Mucosa of rectum (tissue), 2 donors: Measurements from ENCODE around the gene FLYWCH2.
"Not testable (repeated sequence)": the region's sequence is repeated elsewhere in the genome, so short reads cannot be mapped to it uniquely, and the experiment has no call there.

Experiments
- H3K27ac ChIP-seq, 2 donors: one replicate each; pipeline ENCODE4 v1.7.0; 2013; ENCODE audit warnings: inconsistent platforms in 2 of 2, low read depth in 2 of 2, low read length in 2 of 2
- H3K27me3 ChIP-seq, 2 donors: one replicate each; pipeline ENCODE4 v1.7.0; 2013; ENCODE audit warnings: low read length in 2 of 2; ENCODE audit not compliant: control insufficient read depth in 2 of 2, insufficient read depth in 2 of 2
- H3K36me3 ChIP-seq, 2 donors: one replicate each; pipeline ENCODE4 v1.7.0; 2013; ENCODE audit warnings: low read length in 2 of 2; ENCODE audit not compliant: control insufficient read depth in 2 of 2, insufficient read depth in 2 of 2
- H3K4me1 ChIP-seq, 2 donors: one replicate each; pipeline ENCODE4 v1.7.0; 2013; ENCODE audit warnings: low read length in 2 of 2, mild to moderate bottlenecking in 1 of 2; ENCODE audit not compliant: control insufficient read depth in 2 of 2, insufficient read depth in 2 of 2
- H3K4me3 ChIP-seq, 2 donors: one replicate each; pipeline ENCODE4 v1.7.0; 2013; ENCODE audit warnings: low read length in 2 of 2
- H3K9ac ChIP-seq, 2 donors: one replicate each; pipeline ENCODE4 v1.7.0; 2013; ENCODE audit warnings: low read length in 2 of 2, low read depth in 1 of 2, mild to moderate bottlenecking in 1 of 2
- H3K9me3 ChIP-seq, 2 donors: one replicate each; pipeline ENCODE4 v1.7.0; 2013; ENCODE audit warnings: low read length in 2 of 2; ENCODE audit not compliant: control insufficient read depth in 2 of 2
- donor health status: healthy.
- donor health status: Normal muscosa, but diverticular disease.

Gene FLYWCH2

DNA sequence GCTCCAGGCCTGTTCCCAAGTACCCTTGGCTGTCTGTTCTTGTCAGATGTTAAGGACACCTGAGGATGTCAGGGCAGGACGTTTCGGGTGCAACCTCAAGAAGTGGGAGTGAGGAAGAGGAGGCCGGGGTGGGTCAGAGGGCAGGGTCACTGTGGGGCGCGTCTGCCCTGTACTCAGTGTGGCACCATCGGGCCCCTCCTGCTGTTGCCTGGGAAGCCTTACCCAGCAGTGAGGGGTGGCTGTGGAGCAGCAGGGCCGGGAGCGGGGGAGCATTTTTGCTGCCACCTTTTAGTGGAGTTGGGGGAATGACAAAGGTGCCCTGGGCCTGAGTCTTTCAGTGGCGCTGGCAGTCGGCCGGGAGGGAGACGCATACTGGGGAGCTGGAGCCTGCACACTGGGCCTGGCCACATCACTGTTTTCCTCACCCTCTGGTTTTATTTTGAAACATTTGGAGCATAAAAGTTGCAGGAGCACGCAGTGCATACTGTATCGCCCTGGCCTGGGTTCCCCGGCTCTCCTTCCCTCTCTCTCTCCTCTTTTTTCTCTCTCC is 17.6 kb downstream of the FLYWCH2 start:
- Histone ChIP-seq H3K4me1 (peaks cover 4 to 5% of the 10 kb centered on the region in 2 donors), H3K27ac (no peak overlapping the region), H3K27me3 (no peaks in the 10 kb centered on the region), H3K9ac (no peak overlapping the region), H3K36me3 (peaks cover 0 to 7% of the 10 kb centered on the region in 2 donors), H3K4me3 (no peak overlapping the region), H3K9me3 (no peaks in the 10 kb centered on the region)

- H3K36me3 ChIP-seq = no peaks in the 10 kb centered on the region
- no peak overlapping the region for H3K9ac ChIP-seq
- no peaks in the 10 kb centered on the region for H3K9me3 ChIP-seq
- H3K27me3 ChIP-seq = no peaks in the 10 kb centered on the region
- no peak overlapping the region for H3K4me3 ChIP-seq
- H3K4me1 ChIP-seq = peaks cover 9 to 12% of the 10 kb centered on the region in 2 donors
- no peak overlapping the region for H3K27ac ChIP-seq
Observed at GRCh38 chr16:2902337-2903130, 19.5 kb downstream of the FLYWCH2 start.

DNA sequence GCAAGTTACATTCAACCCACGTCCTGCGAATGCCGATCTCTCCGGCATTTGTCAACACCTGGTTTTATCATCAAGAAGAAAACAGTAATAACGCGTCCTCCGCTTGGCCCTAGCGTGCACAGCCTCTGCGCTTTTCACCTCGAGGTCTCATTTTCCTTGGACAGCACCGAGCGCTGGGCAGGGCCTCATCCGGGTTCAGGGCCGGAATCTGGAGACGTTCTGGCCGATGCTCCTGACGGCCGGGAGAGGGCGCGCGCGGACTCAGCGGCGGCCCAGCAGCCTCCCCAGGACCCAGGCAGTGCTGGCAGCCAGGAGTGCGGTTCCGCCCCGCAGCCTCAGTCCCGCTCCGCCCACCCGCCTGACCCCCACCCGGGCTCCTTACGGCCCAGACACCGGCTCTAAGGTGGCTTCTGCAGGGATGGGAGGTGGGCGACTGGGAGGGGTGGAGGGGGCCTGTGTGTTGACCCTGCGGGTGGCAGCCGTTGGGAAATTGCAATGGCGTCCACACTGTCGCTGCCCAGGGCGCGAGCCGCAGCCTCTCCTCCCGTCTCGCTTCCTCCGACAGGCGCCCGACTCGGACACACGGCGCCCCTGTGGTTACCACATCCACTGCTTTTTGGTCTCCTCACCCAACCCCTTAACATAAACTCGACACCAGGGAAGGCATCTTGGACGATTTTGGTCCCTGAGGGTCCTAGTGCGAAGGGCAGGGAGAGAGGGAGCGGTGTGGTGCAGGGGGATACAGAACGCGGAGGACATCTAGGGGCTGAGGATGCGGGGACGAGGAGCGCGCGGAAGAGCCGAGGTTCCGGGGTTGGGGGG is 21.3 kb downstream of the FLYWCH2 start:
- peak overlapping the region; percentile 92 to 94 for H3K4me3 ChIP-seq
- peaks cover 9 to 12% of the 10 kb centered on the region in 2 donors for H3K4me1 ChIP-seq
- peak overlapping the region; percentile 96 to 97 for H3K27ac ChIP-seq
- no peaks in the 10 kb centered on the region for H3K9me3 ChIP-seq
- H3K27me3 ChIP-seq = no peaks in the 10 kb centered on the region
- peak overlapping the region; percentile 96 for H3K9ac ChIP-seq
- no peaks in the 10 kb centered on the region for H3K36me3 ChIP-seq

GRCh38 chr16:2904922-2905240 is 21.9 kb downstream of the FLYWCH2 start:
- peak overlapping the region; percentile 96 for H3K9ac ChIP-seq
- peak overlapping the region; percentile 96 to 97 for H3K27ac ChIP-seq
- no peaks in the 10 kb centered on the region for H3K27me3 ChIP-seq
- H3K4me1 ChIP-seq = peaks cover 9 to 12% of the 10 kb centered on the region in 2 donors
- peak overlapping the region; percentile 92 to 94 for H3K4me3 ChIP-seq
- no peaks in the 10 kb centered on the region for H3K9me3 ChIP-seq
- H3K36me3 ChIP-seq = no peaks in the 10 kb centered on the region

GRCh38 chr16:2905241-2905987 is 22.4 kb downstream of the FLYWCH2 start:
- peaks cover 9 to 12% of the 10 kb centered on the region in 2 donors for H3K4me1 ChIP-seq
- peak overlapping the region; percentile 96 for H3K9ac ChIP-seq
- H3K27me3 ChIP-seq = no peaks in the 10 kb centered on the region
- H3K4me3 ChIP-seq = peak overlapping the region; percentile 92 to 94
- peak overlapping the region; percentile 96 to 97 for H3K27ac ChIP-seq
- no peaks in the 10 kb centered on the region for H3K36me3 ChIP-seq
- H3K9me3 ChIP-seq = no peaks in the 10 kb centered on the region

DNA sequence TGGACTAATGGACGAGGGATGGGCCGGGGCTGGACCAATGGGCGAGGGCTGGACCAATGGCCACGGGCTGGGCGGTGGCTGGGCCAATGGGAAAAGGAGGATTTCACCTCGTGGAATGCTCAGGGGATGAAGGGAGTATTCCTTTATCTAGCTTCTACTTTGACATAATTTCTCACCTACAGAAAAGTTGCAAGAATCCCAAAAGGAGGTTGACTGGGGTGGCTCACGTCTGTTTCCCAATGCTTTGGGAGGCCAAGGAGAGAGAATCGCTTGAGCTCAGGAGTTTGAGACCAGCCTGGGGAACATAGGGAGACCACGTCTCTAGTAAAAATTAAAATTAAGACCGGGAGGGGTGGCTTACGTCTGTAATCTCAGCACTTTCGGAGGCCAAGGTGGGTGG is 23.0 kb downstream of the FLYWCH2 start:
- Histone ChIP-seq H3K9me3 (no peaks in the 10 kb centered on the region), H3K4me3 (peak overlapping the region in 1 of 2 donors; percentile 31), H3K36me3 (no peaks in the 10 kb centered on the region), H3K9ac (no peak overlapping the region), H3K4me1 (peaks cover 9 to 12% of the 10 kb centered on the region in 2 donors), H3K27ac (peak overlapping the region; percentile 48 to 67), H3K27me3 (no peaks in the 10 kb centered on the region)

DNA sequence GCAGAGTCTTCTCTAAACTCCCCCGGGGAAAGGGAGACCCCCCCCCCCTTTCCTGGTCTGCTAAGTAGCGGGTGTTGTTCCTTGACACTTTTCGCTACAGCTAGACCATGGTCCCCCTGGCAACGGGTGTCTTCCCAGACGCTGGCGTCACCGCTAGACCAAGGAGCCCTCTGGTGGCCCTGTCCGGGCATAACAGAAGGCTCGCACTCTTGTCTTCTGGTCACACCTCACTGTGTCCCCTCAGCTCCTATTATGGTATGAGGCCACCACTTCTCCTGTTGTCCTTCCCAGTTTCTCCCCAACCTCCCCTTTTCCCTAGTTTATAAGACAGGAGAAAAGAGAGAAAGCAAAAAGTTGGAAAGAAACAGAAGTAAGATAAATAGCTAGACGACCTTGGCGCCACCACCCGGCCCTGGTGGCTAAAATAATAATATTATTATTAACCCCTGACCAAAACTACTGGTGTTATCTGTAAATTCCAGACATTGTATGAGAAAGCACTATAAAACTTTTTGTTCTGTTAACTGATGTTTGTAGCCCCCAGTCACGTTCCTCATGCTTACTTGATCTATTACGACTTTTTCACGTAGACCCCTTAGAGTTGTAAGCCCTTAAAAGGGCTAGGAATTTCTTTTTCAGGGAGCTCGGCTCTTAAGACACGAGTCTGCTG is 24.2 kb downstream of the FLYWCH2 start:
- H3K27ac ChIP-seq, H3K9ac ChIP-seq, H3K9me3 ChIP-seq, H3K36me3 ChIP-seq, H3K27me3 ChIP-seq, H3K4me3 ChIP-seq: not testable (repeated sequence)
- H3K4me1 ChIP-seq = peaks cover 12 to 13% of the 10 kb centered on the region in 2 donors

DNA sequence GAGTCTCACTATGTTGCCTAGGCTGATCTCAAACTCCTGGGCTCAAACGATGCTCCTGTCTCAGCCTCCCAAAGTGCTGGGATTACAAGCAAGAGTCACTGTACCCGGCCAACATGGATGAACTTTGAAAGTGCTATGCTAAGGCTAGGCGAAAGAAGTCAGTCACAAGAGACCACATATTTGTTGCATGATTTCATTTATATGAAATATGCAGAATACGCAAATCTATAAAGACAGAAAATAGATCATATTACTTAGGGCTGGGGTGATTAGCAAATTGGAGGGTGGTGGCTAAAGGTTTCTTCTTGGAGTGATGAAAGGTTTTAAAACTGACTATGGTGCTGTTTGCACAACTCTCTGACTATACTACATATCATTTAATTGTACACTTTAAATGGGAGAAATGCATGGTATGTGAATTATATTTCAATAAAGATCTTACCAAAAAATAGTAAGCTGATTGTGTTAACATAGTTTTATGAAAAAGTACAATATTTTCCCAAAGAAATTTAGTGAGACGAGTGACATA is 27.5 kb downstream of the FLYWCH2 start:
- Histone ChIP-seq H3K36me3 (peaks cover 3 to 5% of the 10 kb centered on the region in 2 donors), H3K9me3 (no peaks in the 10 kb centered on the region), H3K9ac (no peak overlapping the region), H3K27ac (no peak overlapping the region), H3K4me1 (peaks cover 16 to 17% of the 10 kb centered on the region in 2 donors), H3K4me3 (no peak overlapping the region), H3K27me3 (no peaks in the 10 kb centered on the region)

DNA sequence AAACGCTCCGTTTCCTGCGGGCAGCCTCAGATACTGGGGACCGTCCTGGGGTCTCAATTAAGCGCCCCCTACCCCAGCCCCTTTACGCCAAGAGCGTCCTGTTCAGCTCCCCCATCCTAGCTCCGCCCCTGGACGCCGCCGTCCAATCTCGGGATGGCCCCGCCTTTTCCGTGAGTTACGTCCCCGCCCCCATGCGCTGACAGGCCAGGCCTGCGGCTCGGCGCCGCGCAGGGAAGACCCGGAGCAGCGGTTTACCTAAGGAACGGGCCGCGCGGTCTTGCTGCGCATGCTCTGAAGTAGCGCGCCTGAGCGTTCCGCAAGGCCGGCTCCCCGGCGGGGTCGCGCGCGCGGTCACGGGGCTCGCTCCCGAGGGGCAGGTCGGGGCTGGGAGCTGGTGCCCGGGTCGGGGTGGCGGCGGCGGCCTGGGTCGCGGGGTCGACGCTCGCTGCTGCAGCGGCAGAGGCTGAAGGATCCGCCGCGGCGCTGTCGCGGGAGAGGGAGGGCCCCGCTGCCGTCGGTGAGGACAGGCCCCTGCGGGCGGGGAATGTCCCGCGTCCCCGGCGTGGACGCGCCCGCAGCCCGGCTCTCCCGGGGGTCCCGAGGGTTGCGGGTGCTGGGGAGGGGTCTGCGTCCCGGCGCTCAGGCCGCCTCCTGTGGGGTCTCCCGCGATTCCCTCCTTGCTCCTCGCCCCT is 28.8 kb downstream of the FLYWCH2 start, which contains the start of gene FLYWCH1:
Gene FLYWCH1 (plus strand): TSS at position 294 of the 692 bp plus-strand sequence. CDS start 17,755 bp downstream, outside the sequence.
- Histone ChIP-seq H3K36me3 (peaks cover 7% of the 10 kb centered on the region in 2 donors), H3K9ac (peak within 1 kb of the TSS; percentile 70 to 75), H3K9me3 (no peaks in the 10 kb centered on the region), H3K4me1 (peaks cover 9 to 12% of the 10 kb centered on the region in 2 donors), H3K27ac (peak within 1 kb of the TSS; percentile 66 to 75), H3K27me3 (no peaks in the 10 kb centered on the region), H3K4me3 (peak within 1 kb of the TSS; percentile 81 to 90)
